GM19468 (cell line): ENCODE results near the gene COL4A2.

Experiments used
- ATAC-seq: cut with Tn5 transposase; IDR thresholded peaks from one replicate; pipeline ENCODE4 v1.9.1; 2021; ENCODE audit warnings: mild to moderate bottlenecking, moderate library complexity, moderate number of reproducible peaks; ENCODE audit not compliant: unreplicated experiment; ENCODE audit errors: extremely low read depth

The COL4A2 gene

DNA sequence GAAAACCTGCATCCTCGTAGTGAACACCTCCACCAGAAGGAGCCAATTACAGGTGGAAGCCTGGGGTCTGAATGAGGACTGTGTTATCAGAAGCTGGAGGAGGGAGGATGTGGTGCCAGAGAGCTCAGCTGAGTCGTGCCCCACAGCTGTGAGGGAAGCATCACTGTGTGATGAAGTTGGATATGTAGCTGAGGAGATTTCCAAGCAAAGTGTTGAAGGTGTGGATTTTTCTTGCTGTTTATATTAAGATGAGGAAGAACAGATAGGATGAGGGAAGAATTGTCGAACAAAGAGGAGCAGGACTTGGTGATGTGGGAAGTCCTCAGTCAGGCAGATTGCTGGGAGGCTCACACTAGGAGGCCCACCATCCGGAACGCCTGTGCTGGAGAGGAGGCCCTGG is 250.0 kb downstream of the COL4A2 start:
- no peak for ATAC-seq

DNA sequence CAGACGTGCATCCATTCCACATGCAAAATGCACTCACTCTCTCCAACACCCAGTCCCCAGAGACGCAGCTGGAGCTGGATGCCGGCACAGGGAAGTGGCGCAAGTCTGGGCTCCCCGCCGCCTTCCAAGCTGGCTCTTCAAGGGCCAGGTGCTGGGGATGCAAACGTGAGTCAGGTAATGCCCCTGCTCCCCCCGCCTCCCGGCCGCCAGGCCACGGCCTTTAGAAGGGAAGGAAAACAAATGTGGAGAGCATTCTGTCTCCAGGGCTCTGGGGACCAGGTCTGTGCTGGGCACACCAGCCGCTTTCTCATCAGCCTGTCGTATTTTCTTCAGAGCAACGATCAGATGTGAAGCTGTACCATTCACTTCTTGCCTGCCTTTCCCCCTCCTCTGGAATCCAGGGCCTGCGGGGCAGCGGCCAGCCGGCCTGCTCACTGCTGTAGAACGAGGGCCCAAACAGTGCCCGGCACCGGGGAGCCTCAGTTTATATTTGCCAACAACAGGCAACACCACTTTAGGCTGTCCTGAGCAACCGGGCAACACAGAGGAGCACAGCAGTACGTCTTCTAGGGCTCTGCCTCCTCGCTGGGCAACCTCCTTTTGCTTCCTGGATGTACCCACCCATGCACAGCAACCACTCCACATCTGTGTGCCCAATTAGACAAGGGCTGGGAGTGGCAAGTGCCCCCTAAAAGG is 250.7 kb downstream of the COL4A2 start:
- ATAC-seq, result no peak

DNA sequence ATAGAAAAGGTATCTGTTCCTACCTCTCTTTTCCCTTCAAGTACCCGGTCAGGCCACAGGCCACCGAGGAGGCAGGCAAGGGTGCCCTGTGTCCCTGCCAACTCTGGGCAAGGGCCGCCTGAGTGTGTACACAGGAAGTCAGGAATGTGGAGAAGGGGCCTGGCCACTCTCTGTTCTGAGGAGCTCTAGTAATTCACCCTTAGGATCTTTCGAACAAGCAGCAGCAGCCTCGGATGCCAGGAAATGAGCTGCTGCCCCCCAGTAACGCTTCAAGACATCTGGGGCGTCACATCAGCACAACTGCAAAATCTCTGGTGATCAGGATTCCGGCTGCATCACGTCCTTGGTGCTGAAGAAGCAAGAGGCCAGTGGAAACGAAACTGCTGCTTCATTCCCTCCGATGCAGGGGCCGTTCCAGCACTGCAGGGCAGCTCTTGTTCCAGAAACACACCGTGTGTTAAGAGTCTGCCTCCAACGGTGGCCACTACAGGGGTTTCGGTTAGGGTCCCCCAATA is 252.4 kb downstream of the COL4A2 start:
- ATAC-seq, result no peak

DNA sequence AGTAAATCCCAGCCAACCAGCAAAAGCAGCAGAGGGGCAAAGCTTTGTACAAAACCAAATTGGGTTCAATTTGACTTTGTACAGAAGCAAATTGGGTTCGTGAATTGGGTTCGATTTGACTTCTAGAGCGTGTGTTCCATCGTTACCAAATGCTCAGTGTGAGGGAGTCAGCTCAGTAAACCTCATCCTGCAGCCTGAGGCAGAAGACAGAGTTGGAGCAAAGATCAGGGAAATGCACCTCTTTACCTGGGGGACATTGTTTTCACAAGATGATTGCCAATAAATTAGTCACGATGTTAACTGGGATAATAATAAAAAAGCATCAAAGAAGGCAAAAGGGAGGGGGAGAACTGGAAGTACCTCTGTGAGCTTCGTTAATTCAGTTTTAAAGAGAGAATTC is 252.9 kb downstream of the COL4A2 start:
- ATAC-seq, result no peak

DNA sequence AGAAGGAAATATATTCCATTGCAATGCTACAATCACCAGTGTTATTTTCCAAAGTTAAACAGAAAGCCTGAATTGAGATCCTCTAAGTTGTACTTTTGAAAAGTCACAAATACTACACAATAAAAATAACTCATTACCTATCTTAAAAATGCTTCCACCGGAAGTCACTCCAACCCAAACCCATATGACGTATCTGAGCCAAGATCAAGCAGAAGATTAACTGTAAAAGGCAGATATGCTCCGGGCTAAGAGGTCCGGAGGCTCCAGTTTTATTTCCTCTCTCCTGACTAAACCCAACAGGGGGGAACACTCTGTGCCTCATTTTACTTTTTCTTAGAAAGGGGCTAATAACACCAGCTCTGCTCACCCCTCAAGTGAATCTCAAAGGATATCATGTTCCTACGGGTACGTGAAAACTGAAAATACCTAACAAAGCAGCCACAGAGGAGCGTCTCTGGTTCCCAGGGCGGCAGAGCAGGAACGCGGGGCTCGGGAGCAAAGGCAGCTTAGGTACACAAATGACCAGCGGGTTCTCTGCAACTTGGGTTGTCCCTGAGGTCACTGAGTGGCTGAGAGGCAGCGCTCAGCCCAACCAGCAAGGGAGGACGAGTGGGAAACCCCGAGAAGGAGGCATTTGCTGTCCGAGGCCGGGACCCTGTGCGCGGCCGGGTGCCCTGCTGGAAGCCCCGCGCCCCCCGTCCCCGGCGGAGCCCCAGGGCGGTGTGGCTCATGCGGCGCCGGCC is 253.7 kb downstream of the COL4A2 start:
- ATAC-seq, result no peak

DNA sequence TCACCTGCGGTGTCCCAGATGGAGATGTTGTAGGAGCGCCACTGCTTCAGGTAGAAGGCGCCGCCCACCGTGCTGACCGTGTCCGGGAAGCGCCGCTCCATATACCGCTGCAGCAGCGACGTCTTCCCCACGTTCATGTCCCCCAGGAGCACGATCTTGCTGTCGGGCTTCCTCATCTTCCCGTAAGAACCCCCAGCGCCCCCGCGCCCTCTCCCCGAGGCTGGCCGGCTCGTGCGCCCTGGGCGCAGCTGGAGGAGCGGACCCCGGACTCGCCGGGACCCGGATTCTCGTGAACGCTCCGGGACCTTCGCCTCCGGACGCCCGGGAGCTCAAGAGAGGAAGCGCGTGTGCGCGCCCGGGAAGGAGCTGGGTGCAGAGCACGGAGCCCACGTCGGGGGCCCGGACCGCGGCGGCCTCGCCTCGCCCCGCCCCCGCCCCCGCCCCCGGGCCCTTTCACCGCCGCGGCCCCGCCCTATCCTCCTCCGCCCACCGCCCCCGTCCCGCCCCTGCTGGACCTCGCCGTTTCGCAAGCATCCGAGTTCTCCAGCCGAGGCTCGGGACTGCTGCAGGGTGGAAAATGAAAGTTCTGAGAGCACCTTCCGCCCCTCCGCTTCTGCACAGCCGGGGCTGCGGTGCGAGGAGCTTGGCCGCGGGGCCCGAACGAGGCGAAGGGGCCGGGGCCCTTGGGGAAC is 254.4 kb downstream of the COL4A2 start, which contains the start of gene RAB20:
Gene RAB20 (minus strand): TSS at position 379 of the 692 bp plus-strand sequence. CDS start 203 bp downstream, at position 176.
- ATAC-seq, result peak; percentile 44

DNA sequence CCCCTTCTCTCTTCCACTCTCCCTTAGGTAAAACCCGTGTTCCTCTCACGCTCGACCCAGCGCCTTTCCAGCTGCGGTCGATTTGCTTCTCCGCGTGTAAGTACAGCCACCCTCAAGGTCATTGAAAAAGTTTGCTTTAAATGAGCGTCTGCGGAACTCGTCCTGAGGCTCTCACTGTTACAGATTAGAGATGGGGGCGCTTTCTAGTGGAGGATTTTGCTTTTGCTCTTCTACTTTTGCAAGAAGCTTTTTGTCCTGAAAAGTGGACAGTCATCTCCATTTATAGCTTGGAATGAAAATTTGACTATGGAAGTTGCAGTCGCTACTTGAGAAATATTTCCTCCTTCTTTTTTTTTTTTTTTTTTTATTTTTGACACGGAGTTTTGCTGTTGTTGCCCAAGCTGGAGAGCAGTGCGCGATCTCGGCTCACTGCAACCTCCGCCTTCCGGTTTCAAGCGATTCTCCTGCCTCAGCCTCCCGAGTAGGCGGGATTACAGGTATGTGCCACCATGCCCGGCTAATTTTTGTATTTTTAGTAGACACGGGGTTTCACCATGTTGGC is 255.0 kb downstream of the COL4A2 start:
- no peak for ATAC-seq
